Thoracic aorta (tissue), 2 donors: Measurements from ENCODE around the gene ENDOG. TPM values are rescaled to one million over a fixed set of nuclear protein-coding genes. Genes with fewer than 3 reads are reported as not detected.

ENCODE experiments used
- ATAC-seq: fragments of 150-250 bp; one replicate; pipeline ENCODE4 v1.8.0; 2017; ENCODE audit warnings: low read depth; ENCODE audit not compliant: insufficient number of reproducible peaks, low FRiP score
- DNase-seq: peaks from one replicate; pipeline ENCODE4 v3.0.0-alpha.2; 2020; ENCODE audit warnings: low spot score
- H3K27ac ChIP-seq, 2 donors: fragments of 200-600 bp; sonication (generic); 1 replicate in 1 of 2; 2 replicates in 1 of 2; pipeline ENCODE4 v1.5.1; 2016; ENCODE audit warnings: mild to moderate bottlenecking in 2 of 2, moderate library complexity in 2 of 2
- H3K27me3 ChIP-seq: fragments of 200-600 bp; sonication (generic); replicated peaks from 2 replicates; pipeline ENCODE4 v1.6.0; 2016; ENCODE audit warnings: mild to moderate bottlenecking; ENCODE audit not compliant: insufficient read depth
- H3K36me3 ChIP-seq: fragments of 200-600 bp; sonication (generic); one replicate; pipeline ENCODE4 v1.5.1; 2016
- H3K4me1 ChIP-seq, 2 donors: fragments of 200-600 bp; sonication (generic); 1 replicate in 1 of 2; 2 replicates in 1 of 2; pipeline versions ENCODE4 v1.5.1 to v1.6.0; 2016; ENCODE audit warnings: low read depth in 2 of 2, mild to moderate bottlenecking in 1 of 2; ENCODE audit not compliant: control insufficient read depth in 1 of 2
- H3K4me3 ChIP-seq: fragments of 200-600 bp; sonication (generic); 2 replicates; pipeline ENCODE4 v1.5.1; 2016; ENCODE audit warnings: mild to moderate bottlenecking
- H3K9me3 ChIP-seq: fragments of 200-600 bp; sonication (generic); 2 replicates; pipeline ENCODE4 v1.5.1; 2016
- CTCF ChIP-seq: fragments of 200-600 bp; sonication (generic); IDR thresholded peaks from one replicate; pipeline ENCODE4 v1.5.1; 2019; ENCODE audit warnings: antibody characterized with exemption
- total RNA-seq, 2 donors: library from RNA; depleted of rRNA; stranded (reverse); fragments of >200 nt; gene quantifications; one replicate each; pipeline versions ENCODE4 v1.1.0 to v1.2.3, GENCODE V29; 2016

Gene ENDOG
- total RNA-seq, 2 donors from 2014 or later: 21.2 to 26.4 TPM

GRCh38 chr9:128802482-128802881, 15.8 kb upstream of the ENDOG start:
- Histone ChIP-seq H3K4me3 (no peak overlapping the region), H3K36me3 (peaks cover 79% of the 10 kb centered on the region), H3K27me3 (no peaks in the 10 kb centered on the region), H3K9me3 (no peaks in the 10 kb centered on the region), H3K27ac (no peak overlapping the region), H3K4me1 (no peaks in the 10 kb centered on the region)
- ATAC-seq: no peak
- no peak for DNase-seq
- TF ChIP-seq CTCF: no peak

- no peaks in the 10 kb centered on the region for H3K9me3 ChIP-seq
- no peaks in the 10 kb centered on the region for H3K27me3 ChIP-seq
- ATAC-seq (no peak), DNase-seq (no peak)
- H3K36me3 ChIP-seq: peaks cover 67% of the 10 kb centered on the region
- H3K4me3 ChIP-seq: no peak overlapping the region
- H3K27ac ChIP-seq: no peak overlapping the region
- no peaks in the 10 kb centered on the region for H3K4me1 ChIP-seq
- TF ChIP-seq CTCF: no peak
Observed at GRCh38 chr9:128805661-128806060, 12.6 kb upstream of the ENDOG start.

- no peaks in the 10 kb centered on the region for H3K27me3 ChIP-seq
- ATAC-seq (no peak), DNase-seq (no peak)
- TF ChIP-seq CTCF: no peak
- H3K9me3 ChIP-seq: no peaks in the 10 kb centered on the region
- H3K27ac ChIP-seq: no peak overlapping the region
- no peak overlapping the region for H3K4me3 ChIP-seq
- no peaks in the 10 kb centered on the region for H3K4me1 ChIP-seq
- H3K36me3 ChIP-seq: peaks cover 48% of the 10 kb centered on the region
Observed at GRCh38 chr9:128807827-128808226, 10.5 kb upstream of the ENDOG start.

- DNase-seq (no peak), ATAC-seq (no peak)
- Histone ChIP-seq H3K27ac (no peak overlapping the region), H3K9me3 (no peaks in the 10 kb centered on the region), H3K4me3 (no peak overlapping the region), H3K4me1 (no peaks in the 10 kb centered on the region), H3K27me3 (no peaks in the 10 kb centered on the region), H3K36me3 (peaks cover 41% of the 10 kb centered on the region)
- TF ChIP-seq CTCF: no peak
Observed at GRCh38 chr9:128808543-128808942, 9.8 kb upstream of the ENDOG start.

GRCh38 chr9:128809036-128809599, 9.2 kb upstream of the ENDOG start:
- H3K4me1 ChIP-seq: no peaks in the 10 kb centered on the region
- DNase-seq: no peak
- TF ChIP-seq CTCF: no peak
- H3K27me3 ChIP-seq: no peaks in the 10 kb centered on the region
- H3K36me3 ChIP-seq: peaks cover 36% of the 10 kb centered on the region
- ATAC-seq: no peak
- no peak overlapping the region for H3K27ac ChIP-seq
- H3K9me3 ChIP-seq: no peaks in the 10 kb centered on the region
- no peak overlapping the region for H3K4me3 ChIP-seq
